ENCODE results near the gene REV3L.

Gene REV3L

DNA sequence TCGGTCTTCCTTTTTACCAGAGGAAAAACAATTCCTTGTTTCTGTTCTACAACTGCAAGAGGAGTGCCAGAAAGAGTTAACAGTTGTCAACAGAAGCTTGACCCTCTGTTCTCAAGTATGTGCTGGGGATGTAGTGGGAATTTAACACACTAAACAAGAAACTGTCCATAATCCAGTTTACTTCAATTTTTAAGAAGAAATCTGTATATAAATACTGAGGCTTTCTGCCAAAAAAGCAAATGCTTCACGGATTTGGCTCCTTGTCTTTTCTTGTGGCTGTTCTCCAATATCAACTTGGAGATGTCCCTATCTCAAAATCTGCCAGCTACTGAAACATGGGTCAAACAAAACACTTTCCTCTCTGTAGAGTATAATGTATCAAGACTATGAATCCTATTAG lies 26.8 kb downstream of the REV3L start:
- no peak overlapping the region for H3K27ac ChIP-seq (ENCODE audit: low read depth, low read length)
- no peaks in the 10 kb centered on the region for H4K20me1 ChIP-seq (ENCODE audit: low read depth, low read length)
- H2AFZ ChIP-seq (ENCODE audit: low read depth, low read length, severe bottlenecking) = no peak overlapping the region
- peaks cover 32% of the 10 kb centered on the region for H3K36me3 ChIP-seq (ENCODE audit: low read length)
- H3K9ac ChIP-seq (ENCODE audit: low read length) = no peak overlapping the region
- peaks cover 98% of the 10 kb centered on the region for H3K79me2 ChIP-seq (ENCODE audit: insufficient read depth, low read length)
- H3F3A ChIP-seq (ENCODE audit: insufficient read depth) = no peaks in the 10 kb centered on the region; the same call in 1 of the 2 replicates
- no peaks in the 10 kb centered on the region for H3K9me2 ChIP-seq (replicated peaks; ENCODE audit: insufficient read depth, low read length)
- no peak overlapping the region for H3K4me2 ChIP-seq (ENCODE audit: low read depth, low read length, poor library complexity, severe bottlenecking)
- TF ChIP-seq EZH2phosphoT487 (conservative IDR thresholded peaks at IDR 0.05; ENCODE audit: low read length) = no peak
- TF ChIP-seq, protein P1, sequence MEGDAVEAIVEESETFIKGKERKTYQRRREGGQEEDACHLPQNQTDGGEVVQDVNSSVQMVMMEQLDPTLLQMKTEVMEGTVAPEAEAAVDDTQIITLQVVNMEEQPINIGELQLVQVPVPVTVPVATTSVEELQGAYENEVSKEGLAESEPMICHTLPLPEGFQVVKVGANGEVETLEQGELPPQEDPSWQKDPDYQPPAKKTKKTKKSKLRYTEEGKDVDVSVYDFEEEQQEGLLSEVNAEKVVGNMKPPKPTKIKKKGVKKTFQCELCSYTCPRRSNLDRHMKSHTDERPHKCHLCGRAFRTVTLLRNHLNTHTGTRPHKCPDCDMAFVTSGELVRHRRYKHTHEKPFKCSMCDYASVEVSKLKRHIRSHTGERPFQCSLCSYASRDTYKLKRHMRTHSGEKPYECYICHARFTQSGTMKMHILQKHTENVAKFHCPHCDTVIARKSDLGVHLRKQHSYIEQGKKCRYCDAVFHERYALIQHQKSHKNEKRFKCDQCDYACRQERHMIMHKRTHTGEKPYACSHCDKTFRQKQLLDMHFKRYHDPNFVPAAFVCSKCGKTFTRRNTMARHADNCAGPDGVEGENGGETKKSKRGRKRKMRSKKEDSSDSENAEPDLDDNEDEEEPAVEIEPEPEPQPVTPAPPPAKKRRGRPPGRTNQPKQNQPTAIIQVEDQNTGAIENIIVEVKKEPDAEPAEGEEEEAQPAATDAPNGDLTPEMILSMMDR (IDR thresholded peaks at IDR 0.05; ENCODE audit: insufficient read depth, low read length, poor library complexity, severe bottlenecking) = no peak
- no peaks in the 10 kb centered on the region for H3K27me3 ChIP-seq (ENCODE audit: low read length)
- peaks cover 5% of the 10 kb centered on the region; the same call in 1 of the 2 replicates for H3K9me3 ChIP-seq (ENCODE audit: insufficient read depth, low read length)
- no peak overlapping the region for H3K4me3 ChIP-seq (ENCODE audit: insufficient read depth, low read length, poor library complexity, severe bottlenecking)

DNA sequence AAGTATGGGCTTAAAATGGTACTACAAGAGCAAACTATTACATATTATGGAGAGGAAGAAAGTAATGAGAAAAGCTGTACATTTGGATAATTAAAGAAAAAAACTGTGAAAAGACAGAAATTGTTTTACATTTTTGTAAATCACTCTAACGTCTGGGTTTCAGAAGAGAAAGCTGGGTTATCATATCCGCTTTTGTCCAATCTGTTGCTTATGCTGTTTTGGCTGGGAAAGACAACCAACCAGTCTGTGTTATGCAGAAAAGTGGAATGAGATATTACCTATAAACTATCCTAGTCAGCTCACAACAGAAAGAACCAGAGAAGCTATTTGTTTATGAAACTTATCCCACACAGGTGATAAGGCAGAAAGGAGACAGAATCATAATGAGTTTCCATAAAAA lies 32.4 kb downstream of the REV3L start:
- H4K20me1 ChIP-seq (ENCODE audit: low read depth, low read length) = peaks cover 6% of the 10 kb centered on the region; the same call in 1 of the 2 replicates

DNA sequence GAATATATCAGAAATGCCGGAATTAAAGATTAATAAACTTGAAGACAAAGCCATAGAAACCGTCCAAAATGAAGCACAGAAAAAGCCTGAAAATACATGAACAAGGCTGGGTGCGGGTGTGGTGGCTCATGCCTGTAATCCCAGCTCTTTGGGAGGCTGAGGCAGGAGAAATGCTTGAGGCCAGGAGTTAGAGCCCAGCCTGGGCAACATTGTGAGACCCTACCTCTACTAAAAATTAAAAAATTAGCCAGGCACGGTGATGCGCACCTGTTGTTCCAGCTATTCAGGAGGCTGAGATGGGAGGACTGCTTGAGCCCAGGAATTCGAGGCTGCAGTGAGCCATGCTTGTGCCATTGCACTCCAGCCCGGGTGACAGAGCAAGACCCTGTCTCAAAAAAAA lies 32.9 kb downstream of the REV3L start:
- no peaks in the 10 kb centered on the region for H3K9me2 ChIP-seq (replicated peaks; ENCODE audit: insufficient read depth, low read length)
- H3K27ac ChIP-seq (ENCODE audit: low read depth, low read length) = no peak overlapping the region
- H3K4me3 ChIP-seq (ENCODE audit: insufficient read depth, low read length, poor library complexity, severe bottlenecking) = no peak overlapping the region
- H3K27me3 ChIP-seq (ENCODE audit: low read length) = no peaks in the 10 kb centered on the region
- TF ChIP-seq, protein P1 (IDR thresholded peaks at IDR 0.05; ENCODE audit: insufficient read depth, low read length, poor library complexity, severe bottlenecking) = no peak
- TF ChIP-seq EZH2phosphoT487 (conservative IDR thresholded peaks at IDR 0.05; ENCODE audit: low read length) = no peak
- H2AFZ ChIP-seq (ENCODE audit: low read depth, low read length, severe bottlenecking) = no peak overlapping the region
- no peak overlapping the region for H3K4me2 ChIP-seq (ENCODE audit: low read depth, low read length, poor library complexity, severe bottlenecking)
- H3K36me3 ChIP-seq (ENCODE audit: low read length) = no peaks in the 10 kb centered on the region
- no peaks in the 10 kb centered on the region for H3K9me3 ChIP-seq (ENCODE audit: insufficient read depth, low read length)
- no peak overlapping the region for H3K9ac ChIP-seq (ENCODE audit: low read length)
- H3K79me2 ChIP-seq (ENCODE audit: insufficient read depth, low read length) = peaks cover 96% of the 10 kb centered on the region
- no peaks in the 10 kb centered on the region for H3F3A ChIP-seq (ENCODE audit: insufficient read depth)
- H4K20me1 ChIP-seq (ENCODE audit: low read depth, low read length) = peaks cover 7% of the 10 kb centered on the region; the same call in 1 of the 2 replicates

More for the DNA sequence above, 32.4 kb downstream of the REV3L start:
- Histone ChIP-seq H3K27me3 (ENCODE audit: low read length) (no peaks in the 10 kb centered on the region), H3K9me2 (replicated peaks; ENCODE audit: insufficient read depth, low read length) (no peaks in the 10 kb centered on the region), H3K27ac (ENCODE audit: low read depth, low read length) (no peak overlapping the region), H3K36me3 (ENCODE audit: low read length) (no peaks in the 10 kb centered on the region), H2AFZ (ENCODE audit: low read depth, low read length, severe bottlenecking) (no peak overlapping the region), H3K9ac (ENCODE audit: low read length) (no peak overlapping the region), H3K4me3 (ENCODE audit: insufficient read depth, low read length, poor library complexity, severe bottlenecking) (no peak overlapping the region), H3K79me2 (ENCODE audit: insufficient read depth, low read length) (peaks cover 97% of the 10 kb centered on the region), H3F3A (ENCODE audit: insufficient read depth) (no peaks in the 10 kb centered on the region), H3K9me3 (ENCODE audit: insufficient read depth, low read length) (no peaks in the 10 kb centered on the region), H3K4me2 (ENCODE audit: low read depth, low read length, poor library complexity, severe bottlenecking) (no peak overlapping the region)
- TF ChIP-seq EZH2phosphoT487 (conservative IDR thresholded peaks at IDR 0.05; ENCODE audit: low read length) = no peak
- TF ChIP-seq, protein P1 (IDR thresholded peaks at IDR 0.05; ENCODE audit: insufficient read depth, low read length, poor library complexity, severe bottlenecking) = no peak

Measured in SU-DHL-6 (cell line).